SHP77 (cell line): ENCODE measurements around the gene SLC9B2.

Experiments
- DNase-seq, 2 experiments: peaks; one replicate each; lab custom pipeline; 2025; lab: John Stamatoyannopoulos, UW

SLC9B2 gene

DNA sequence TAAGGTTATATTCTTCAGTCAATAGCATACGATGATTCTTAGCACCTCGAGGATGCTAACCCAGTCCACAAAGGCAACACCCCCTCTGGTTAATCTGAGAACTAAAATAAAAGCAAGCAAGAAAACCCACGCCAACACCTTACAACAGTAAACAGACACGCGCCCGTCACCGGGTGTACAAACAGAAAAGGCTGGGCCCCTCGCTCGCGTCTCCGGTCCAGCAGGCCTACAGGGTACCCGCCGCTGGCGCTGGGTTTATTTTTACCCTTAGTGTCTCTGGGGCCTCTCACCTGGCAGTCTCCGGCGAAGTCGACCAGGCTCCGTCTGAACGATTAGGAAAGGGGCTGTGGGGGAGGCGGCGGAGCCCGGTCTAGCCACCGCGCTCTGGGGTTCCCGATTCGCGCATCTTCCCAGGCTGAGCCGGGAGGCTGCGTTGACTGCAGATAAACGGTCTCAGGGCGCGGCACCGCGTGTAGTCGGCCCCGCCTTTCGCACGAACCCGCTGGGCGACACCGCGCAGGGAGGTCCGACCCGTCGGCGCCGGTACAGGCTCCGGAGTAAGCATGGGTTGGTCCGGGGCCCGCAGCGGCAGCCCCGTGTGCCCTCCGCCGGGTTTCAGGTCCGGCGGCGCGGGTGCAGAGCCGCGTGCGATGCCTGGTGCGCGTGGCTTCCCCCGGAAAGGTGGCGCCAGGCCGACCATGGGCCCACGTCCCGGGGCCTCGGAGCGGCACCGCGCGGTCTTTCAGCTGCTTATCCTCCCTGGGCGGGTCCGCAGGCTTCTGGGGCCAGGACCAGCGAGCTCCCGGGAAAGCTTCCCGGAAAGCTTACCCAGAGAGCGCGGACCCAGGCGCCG is 441 bp downstream of the SLC9B2 start:
- peak; percentile 2 to 48 for DNase-seq

GRCh38 chr4:103075435-103075893 is 1.1 kb downstream of the SLC9B2 start:
- no peak for DNase-seq

GRCh38 chr4:103074744-103075434 is 1.7 kb downstream of the SLC9B2 start:
- no peak for DNase-seq

DNA sequence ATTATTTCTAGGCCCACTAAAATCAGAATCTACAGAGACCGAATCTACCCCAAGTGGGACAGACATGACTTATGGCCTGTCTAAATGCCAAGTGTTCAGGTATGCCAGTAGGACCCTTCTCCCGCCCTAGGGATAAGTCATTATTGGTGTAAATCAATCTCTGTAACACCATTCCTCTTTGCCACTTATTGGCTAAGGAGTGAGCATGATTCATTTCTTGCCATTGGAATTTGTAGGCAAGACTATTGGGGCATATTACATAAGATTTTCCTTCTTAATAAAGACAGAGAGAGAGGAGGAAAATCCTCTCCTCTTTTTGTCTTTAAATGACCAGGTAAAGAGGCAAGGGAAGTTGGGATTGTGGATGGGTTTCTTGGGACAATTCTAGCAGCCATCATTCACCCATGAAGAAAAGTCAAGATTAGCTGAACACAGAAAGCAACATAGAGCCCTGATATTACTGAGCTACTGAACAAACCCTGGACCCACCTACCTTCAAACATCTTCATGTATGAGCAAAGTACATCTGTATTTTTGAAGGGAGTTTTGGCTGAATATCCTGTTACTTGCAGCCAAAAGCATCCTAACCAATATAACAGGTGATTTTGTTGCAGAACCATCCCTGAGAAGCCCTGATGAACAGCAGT is 2.6 kb downstream of the SLC9B2 start:
- no peak for DNase-seq

DNA sequence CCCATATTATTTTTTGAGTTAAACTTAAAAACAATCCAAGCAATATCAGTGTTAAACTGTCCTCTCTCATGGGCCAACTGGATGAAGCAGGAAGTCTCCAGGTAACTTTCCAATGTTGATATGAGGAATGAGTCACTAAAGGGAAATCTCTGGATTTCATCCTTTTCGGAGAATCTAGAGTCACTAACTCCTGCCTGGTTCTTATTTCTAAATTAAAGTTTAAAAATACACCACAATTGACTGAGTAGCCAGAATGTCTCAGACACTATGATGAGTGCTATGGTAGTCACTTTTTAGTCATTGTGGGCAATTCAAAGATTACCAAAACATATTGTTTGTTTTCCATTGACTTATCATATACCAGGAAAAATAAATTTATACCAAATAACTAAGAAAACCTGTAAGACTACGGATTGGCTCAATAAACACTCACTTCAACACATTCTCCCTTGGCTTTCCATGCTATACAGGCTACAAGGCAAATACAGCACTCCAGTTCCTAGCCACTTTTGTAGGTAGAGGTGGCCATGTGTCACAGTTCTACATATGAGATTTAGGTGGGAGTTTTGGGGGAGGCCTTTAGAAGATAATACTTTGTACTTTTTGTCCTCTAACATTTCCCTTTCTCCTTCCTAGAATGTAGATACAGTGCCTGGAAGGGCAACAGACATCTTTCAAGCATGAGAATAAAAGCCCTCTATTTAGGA is 8.6 kb downstream of the SLC9B2 start:
- no peak for DNase-seq

DNA sequence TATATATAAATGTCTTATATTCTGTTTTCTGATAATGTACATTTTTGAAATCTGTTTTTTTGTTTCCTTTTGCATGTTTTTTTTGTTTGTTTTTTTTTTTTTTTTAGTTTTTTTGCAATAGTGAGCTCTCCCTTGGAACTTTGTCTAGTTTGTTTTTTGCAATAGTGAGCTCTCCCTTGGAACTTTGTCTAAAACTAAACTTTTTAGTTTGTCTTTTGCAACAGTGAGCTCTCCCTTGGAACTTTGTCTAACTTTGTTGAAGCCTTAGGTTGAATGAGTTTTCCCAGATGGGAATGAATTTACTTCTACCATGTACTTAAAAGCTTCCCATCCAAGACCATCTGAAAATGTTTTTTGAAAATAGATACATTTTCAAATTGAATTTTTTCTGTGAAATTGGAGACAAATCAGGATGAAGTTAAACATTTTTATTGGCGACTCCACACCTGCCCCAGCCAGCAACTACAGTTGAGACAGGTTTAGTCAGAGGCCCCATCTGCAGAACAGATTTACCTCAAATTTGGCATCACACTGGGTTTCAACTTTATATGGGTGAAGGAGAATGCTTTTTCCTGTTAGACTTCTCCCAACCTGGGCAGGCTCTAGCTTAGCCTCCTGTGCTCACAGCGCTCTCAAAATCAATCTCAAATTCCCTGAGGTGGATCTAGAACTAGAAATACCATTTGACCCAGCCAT is 16.0 kb downstream of the SLC9B2 start:
- DNase-seq: no peak

DNA sequence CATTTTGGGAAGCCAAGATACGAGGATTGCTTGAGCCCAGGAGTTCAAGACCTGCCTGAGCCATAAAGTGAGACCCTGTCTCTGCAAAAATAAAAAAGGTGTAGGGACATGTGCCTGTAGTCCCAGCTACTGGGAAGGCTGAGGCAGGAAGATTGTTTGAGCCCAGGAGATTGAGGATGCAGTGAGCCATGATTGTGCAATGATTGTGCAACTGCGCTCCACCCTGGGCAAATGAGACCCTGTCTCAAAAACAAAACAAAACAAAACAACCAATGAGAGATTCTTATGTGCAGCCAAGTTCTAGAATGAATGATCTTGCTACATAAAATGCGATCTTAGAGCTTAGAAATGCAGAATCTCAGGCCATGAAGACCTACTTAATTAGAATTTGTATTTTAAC is 22.5 kb downstream of the SLC9B2 start:
- DNase-seq: no peak

DNA sequence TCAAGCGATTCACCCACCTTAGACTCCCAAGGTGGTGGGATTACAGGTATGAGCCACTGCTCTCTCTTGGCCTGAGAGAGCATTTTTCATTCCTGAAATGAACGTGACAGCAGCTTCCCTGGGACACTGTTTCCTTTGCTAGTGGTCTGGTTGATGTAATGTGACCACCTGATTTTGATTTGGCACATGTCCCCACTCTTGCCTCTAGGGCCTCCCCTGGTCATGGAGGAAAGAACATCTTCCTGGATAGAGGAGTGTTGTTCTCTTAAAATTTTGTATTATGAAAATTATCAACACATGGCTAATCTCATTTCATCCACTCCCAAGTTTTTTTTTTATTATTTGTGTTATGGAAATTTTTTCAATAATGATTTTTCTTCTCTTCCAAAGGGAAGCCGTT is 23.8 kb downstream of the SLC9B2 start:
- DNase-seq: no peak

DNA sequence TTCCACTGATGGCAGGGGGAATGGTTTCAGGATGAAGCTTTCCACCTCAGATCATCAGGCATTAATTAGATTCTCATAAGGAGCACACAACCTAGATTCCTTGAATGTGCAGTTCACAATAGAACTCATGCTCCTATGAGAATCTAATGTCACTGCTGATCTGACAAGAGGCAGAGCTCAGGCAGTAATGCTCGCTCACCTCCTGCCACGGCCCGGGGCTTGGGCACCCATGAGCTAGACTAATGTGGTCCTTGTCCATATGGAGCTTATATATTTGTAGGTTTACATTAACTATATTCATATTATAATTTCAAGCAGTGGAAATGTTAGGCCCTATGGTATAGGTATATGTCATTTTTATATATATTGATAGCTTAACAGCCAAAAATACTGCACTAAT is 24.4 kb downstream of the SLC9B2 start:
- no peak for DNase-seq

GRCh38 chr4:103050736-103051436 is 25.7 kb downstream of the SLC9B2 start:
- DNase-seq: no peak

- peak in 1 of 2 experiments; percentile 1 for DNase-seq
Observed at GRCh38 chr4:103046416-103047290, 29.9 kb downstream of the SLC9B2 start.

DNA sequence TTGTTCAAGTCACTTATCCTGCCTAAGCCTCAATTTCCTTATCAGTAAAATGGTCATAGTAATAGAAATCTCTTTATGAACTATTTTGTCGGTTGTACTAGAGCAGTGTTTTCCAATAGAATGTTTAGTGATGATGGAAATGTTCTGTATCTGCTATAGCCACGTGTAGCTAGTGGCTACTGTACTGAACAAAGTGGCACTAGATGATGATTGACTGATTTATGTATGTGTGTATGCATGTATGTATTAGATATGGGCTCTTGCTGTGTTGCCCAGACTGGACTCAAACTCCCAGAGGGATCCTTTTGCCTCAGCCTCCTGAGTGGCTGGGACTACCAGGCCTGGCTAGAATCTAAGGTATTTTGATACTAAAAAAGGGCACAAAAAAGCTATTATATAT is 32.4 kb downstream of the SLC9B2 start:
- DNase-seq: no peak

DNA sequence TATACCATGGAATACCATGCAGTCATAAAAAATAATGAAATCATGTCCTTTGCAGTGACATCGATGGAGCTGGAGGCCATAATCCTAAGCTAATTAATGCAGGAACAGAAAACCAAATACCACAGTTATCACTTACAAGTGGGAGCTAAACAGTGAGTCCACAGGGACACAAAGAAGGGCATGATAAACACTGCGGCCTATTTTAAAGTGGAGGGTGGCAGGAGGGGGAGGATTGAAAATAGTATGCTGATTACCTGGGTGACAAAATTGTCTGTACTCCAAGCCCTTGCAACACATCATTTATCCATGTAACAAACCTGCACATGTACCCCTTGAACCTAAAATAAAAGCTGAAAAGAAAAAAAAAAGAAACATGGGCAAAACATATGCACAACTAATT is 40.4 kb downstream of the SLC9B2 start:
- DNase-seq: no peak

GRCh38 chr4:103032574-103032973 is 44.0 kb downstream of the SLC9B2 start:
- peak in 1 of 2 experiments; percentile 32 for DNase-seq

DNA sequence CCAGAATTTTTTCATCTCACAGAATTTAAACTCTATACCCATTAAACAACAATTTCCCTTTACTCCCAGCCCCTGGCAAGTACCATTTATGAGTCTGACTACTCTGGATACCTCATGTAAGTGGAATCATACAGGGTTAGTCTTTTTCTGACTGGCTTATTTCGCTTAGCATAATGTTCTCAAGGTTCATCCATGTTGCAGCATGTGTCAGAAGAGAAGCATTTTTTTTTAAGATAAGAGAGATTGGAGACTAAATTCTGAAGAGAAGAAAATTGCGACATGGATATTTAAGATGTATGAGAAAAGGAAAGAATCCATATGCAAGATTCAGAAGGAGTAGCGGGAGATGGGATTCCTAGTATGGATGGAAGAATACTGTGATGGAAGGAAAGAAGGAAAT is 45.8 kb downstream of the SLC9B2 start:
- DNase-seq: no peak

GRCh38 chr4:103029300-103029699 is 47.3 kb downstream of the SLC9B2 start:
- DNase-seq: no peak

DNA sequence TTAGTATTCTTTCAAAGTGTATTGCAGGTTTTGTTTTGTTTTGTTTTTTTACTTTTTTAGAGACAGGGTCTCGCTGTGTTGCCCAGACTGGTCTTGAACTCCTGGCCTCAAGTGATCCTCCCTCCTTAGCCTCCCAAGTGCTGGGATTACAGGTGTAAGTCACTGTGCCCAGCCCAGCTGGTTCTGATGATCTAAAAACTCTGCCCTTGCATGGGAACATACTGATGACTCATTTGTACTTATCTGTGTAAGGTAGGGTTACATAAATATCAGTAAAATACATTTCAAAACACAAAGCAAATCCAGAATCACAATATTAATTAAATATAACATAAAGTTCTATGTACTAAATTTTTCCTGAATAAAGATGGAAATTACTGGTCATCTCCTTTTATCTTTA is 49.7 kb downstream of the SLC9B2 start:
- no peak for DNase-seq

DNA sequence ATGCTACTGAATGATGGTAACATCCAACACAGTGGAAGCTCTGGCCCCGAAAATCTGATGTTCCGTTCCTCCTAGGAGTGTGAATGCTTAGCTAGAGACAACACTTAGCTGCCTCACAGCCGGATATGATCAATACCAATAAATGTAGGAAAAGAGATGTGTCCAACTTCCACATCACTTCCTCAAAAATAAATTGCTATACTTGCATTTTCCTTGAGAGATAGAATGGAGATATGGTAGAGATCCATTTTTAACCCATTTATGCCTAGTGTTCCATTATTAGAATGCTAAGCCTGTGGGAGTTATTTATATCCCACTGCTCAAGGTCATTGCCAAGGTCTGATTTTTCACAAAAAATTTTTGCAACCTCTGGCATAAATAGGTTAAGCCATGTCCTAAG is 51.6 kb downstream of the SLC9B2 start:
- no peak for DNase-seq

DNA sequence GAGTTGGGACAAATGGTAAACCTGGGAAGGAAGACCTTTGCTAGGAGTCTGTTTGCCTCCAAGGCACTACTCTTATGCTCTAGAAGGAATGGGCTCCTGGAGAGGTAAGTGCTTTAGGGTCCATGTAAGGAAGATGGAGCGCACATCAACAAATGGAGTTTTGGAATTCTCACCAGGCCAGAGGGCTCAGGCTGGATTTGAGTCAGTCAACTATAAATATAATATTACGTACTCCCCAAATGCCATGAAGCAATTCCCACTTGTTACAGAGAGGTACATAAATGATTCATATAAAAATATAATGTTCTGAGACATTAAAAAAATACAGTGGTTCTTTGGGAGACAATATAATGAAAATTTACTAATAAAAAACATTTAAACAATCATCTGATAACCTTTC is 55.4 kb downstream of the SLC9B2 start:
- DNase-seq: no peak
